ENCODE data around the gene XPC. TPM values are rescaled to one million over a fixed set of nuclear protein-coding genes. Genes with fewer than 3 reads are reported as not detected.

The XPC gene
- total and polyA plus RNA-seq, 2 experiments from 2014 or later = 27.3 to 29.5 TPM

DNA sequence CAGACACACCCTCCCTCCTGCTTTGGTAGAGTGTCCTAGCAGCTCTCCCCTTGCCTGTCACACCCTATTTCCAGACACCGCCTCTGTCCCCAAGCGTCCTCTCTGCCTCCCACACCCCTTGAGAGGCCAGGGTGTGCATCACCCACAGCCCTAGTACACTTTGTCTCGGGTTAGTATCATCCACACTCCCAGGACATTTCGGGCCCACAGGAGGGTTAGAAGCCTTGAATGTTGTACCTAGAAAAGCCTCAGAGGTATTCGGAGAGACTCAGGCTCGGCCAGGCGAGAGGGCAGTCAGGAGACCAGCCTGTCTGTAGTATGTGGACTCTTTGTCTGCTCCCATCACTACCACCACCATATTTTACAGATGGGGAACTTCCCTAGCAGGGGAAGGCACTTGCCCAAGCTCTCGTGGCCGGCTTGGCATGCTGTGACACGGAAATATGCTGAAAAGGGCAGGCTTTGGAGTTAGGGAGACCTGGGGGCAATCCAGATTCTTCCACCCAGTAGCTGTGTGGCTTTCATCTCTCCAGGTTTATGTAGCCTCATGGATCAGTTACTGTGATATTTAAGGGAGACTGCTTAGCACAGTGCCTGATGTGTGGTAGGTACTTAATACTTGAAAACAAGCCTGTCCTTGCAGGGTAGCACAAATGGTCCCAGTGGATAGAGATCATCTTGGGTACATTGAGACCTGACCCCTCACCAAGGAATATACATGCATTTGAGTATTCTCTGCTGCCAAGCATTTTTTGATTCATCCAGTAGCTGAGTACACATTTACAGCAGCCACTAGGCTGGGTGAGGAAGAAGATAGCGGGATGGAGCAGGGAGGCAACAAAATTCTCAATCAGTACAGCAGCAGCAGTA lies 52.1 kb downstream of the XPC start:
- H3K27ac ChIP-seq = peak overlapping the region; percentile 92
- TF ChIP-seq EZH2 (IDR thresholded peaks at IDR 0.05; ENCODE audit: borderline replicate concordance) (no peak), EZH2phosphoT487 (IDR thresholded peaks at IDR 0.05; ENCODE audit: low read depth, severe bottlenecking, unreplicated experiment) (no peak)
- TF ChIP-seq, protein P1, sequence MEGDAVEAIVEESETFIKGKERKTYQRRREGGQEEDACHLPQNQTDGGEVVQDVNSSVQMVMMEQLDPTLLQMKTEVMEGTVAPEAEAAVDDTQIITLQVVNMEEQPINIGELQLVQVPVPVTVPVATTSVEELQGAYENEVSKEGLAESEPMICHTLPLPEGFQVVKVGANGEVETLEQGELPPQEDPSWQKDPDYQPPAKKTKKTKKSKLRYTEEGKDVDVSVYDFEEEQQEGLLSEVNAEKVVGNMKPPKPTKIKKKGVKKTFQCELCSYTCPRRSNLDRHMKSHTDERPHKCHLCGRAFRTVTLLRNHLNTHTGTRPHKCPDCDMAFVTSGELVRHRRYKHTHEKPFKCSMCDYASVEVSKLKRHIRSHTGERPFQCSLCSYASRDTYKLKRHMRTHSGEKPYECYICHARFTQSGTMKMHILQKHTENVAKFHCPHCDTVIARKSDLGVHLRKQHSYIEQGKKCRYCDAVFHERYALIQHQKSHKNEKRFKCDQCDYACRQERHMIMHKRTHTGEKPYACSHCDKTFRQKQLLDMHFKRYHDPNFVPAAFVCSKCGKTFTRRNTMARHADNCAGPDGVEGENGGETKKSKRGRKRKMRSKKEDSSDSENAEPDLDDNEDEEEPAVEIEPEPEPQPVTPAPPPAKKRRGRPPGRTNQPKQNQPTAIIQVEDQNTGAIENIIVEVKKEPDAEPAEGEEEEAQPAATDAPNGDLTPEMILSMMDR (IDR thresholded peaks at IDR 0.05; ENCODE audit: poor library complexity) = no peak
- H3K4me1 ChIP-seq (ENCODE audit: insufficient read depth) = peaks cover 17% of the 10 kb centered on the region
- 67% methylated on average over 11 of the region's 11 CpGs for WGBS (ENCODE audit: low lambda C conversion rate, missing lambda C conversion rate)
- H2AFZ ChIP-seq = no peak overlapping the region
- no peaks in the 10 kb centered on the region for H3K9me3 ChIP-seq (ENCODE audit: low read depth)
- no peaks in the 10 kb centered on the region for H3K9me2 ChIP-seq (replicated peaks; ENCODE audit: insufficient read depth)
- H4K20me1 ChIP-seq (ENCODE audit: insufficient read depth, poor library complexity, severe bottlenecking) = peaks cover 22% of the 10 kb centered on the region
- no peaks in the 10 kb centered on the region for H3K36me3 ChIP-seq (replicated peaks; ENCODE audit: insufficient read depth, low read depth)
- DNase-seq (ENCODE audit: low spot score) = no peak
- H3K79me2 ChIP-seq = peaks cover 65% of the 10 kb centered on the region
- H3K4me2 ChIP-seq = peak overlapping the region; percentile 88
- H3K4me3 ChIP-seq = peak overlapping the region; percentile 68
- H3K27me3 ChIP-seq = no peaks in the 10 kb centered on the region

DNA sequence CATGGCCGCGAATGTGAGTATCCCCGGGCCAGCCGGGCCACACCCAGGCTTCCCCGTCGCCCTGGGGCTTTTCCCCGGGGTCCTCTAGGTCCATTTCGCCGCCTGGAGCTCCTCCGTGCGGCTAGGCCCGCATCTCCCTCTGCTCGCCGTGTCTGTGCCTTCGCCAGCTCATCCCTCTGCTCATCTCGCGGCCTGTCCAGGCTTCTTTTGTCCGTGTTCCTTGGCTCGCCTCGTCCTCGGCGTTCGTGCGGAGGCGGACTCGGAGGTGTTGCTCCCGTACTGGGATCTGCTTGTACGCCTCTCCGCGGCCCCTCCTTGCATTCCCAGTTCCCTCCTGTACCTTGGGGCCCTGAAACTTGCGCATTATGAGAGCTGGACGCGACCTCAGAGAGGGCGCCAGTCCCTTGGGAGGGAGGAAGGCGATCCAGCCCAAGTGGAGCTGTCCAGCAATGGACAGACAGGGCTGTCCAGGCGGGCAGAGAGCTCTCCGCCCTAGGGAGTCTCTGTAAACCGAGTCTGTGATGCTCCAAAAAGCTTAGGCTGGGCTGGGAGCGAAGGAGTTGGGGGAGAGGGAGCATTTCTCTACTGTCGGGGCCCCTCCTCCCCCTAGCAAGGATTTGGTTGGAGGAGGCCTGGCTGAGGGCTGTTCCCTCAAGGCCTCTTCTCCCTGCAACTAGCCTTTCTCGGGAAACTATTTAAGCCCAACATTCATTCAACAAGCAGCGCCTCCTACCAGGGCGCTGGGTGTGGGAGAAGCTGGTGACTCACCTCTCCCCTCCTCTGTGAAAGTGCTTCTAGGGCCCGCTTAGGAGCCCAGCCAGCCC lies 53.0 kb downstream of the XPC start:
- Histone ChIP-seq H3K27ac (peak overlapping the region; percentile 92), H3K4me2 (peak overlapping the region; percentile 88), H3K36me3 (replicated peaks; ENCODE audit: insufficient read depth, low read depth) (no peaks in the 10 kb centered on the region), H4K20me1 (ENCODE audit: insufficient read depth, poor library complexity, severe bottlenecking) (peaks cover 19% of the 10 kb centered on the region), H3K9me2 (replicated peaks; ENCODE audit: insufficient read depth) (no peaks in the 10 kb centered on the region), H3K79me2 (peaks cover 65% of the 10 kb centered on the region), H3K4me1 (ENCODE audit: insufficient read depth) (peaks cover 17% of the 10 kb centered on the region), H3K4me3 (peak overlapping the region; percentile 68), H3K9me3 (ENCODE audit: low read depth) (no peaks in the 10 kb centered on the region), H2AFZ (peak overlapping the region; percentile 49), H3K27me3 (no peaks in the 10 kb centered on the region)
- WGBS (ENCODE audit: low lambda C conversion rate, missing lambda C conversion rate) = under 1% methylated on average over 43 of the region's 44 CpGs
- TF ChIP-seq, protein P1 (IDR thresholded peaks at IDR 0.05; ENCODE audit: poor library complexity) = peak; percentile 14
- no peak for TF ChIP-seq EZH2 (IDR thresholded peaks at IDR 0.05; ENCODE audit: borderline replicate concordance)
- no peak for TF ChIP-seq EZH2phosphoT487 (IDR thresholded peaks at IDR 0.05; ENCODE audit: low read depth, severe bottlenecking, unreplicated experiment)
- DNase-seq (ENCODE audit: low spot score) = peak; percentile 90

DNA sequence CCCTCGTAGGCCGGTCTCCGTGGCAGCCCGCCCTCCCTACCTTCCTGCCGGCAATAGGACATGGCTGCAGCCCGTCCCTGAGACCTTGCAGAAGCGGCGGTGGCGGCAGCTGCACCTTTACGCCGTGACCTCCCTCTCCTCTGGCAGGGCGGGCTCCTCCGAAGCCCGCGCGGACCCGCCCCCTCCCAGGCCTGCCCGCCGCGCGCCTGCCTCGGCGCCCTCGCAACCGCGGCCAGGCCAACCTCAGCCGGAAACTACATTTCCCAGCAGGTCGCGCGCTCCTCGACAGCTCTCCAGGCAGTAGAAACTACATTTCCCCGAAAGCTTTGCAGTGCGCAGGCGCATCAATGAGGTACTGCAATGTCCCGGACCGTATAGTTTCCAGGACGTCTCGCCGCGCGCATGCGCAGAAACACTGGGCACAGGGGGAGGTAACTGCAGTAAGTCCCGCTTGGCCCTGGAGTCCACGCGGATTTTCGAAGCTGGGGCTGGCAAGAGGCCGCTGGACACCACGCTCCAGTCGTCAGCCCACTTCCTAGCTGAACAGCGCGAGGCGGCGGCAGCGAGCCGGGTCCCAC lies 53.7 kb downstream of the XPC start, which contains the start of the genes CHCHD4 and TMEM43:
CHCHD4 (minus strand) TSS at position 256 of the 578 bp plus-strand sequence; CDS start at position 62, 194 bp downstream.
TMEM43 (plus strand) TSS at position 438 of the 578 bp plus-strand sequence. CDS start 142 bp downstream, outside the sequence.
- Histone ChIP-seq H4K20me1 (ENCODE audit: insufficient read depth, poor library complexity, severe bottlenecking) (peaks cover 19% of the 10 kb centered on the region), H3K4me1 (ENCODE audit: insufficient read depth) (peaks cover 18% of the 10 kb centered on the region), H3K9me2 (replicated peaks; ENCODE audit: insufficient read depth) (no peaks in the 10 kb centered on the region), H3K4me2 (peak within 1 kb of the TSS; percentile 88), H2AFZ (peak within 1 kb of the TSS; percentile 80), H3K4me3 (peak within 1 kb of the TSS; percentile 78), H3K27me3 (no peaks in the 10 kb centered on the region), H3K27ac (peak within 1 kb of the TSS; percentile 92), H3K9me3 (ENCODE audit: low read depth) (no peaks in the 10 kb centered on the region), H3K79me2 (peaks cover 62% of the 10 kb centered on the region), H3K36me3 (replicated peaks; ENCODE audit: insufficient read depth, low read depth) (no peaks in the 10 kb centered on the region)
- TF ChIP-seq, protein P1 (IDR thresholded peaks at IDR 0.05; ENCODE audit: poor library complexity) = no peak
- no peak for TF ChIP-seq EZH2 (IDR thresholded peaks at IDR 0.05; ENCODE audit: borderline replicate concordance)
- TF ChIP-seq EZH2phosphoT487 (IDR thresholded peaks at IDR 0.05; ENCODE audit: low read depth, severe bottlenecking, unreplicated experiment) = no peak
- WGBS (ENCODE audit: low lambda C conversion rate, missing lambda C conversion rate) = under 1% methylated on average over 39 of the region's 55 CpGs
- DNase-seq (ENCODE audit: low spot score) = peak; percentile 99

All from hepatocyte (in vitro differentiated cells).